Measurements from ENCODE around the gene DDX1. TPM values are rescaled to one million over a fixed set of nuclear protein-coding genes. Genes with fewer than 3 reads are reported as not detected.

The DDX1 gene
- total RNA-seq, 1 donor from 2014 or later, result 100 TPM

DNA sequence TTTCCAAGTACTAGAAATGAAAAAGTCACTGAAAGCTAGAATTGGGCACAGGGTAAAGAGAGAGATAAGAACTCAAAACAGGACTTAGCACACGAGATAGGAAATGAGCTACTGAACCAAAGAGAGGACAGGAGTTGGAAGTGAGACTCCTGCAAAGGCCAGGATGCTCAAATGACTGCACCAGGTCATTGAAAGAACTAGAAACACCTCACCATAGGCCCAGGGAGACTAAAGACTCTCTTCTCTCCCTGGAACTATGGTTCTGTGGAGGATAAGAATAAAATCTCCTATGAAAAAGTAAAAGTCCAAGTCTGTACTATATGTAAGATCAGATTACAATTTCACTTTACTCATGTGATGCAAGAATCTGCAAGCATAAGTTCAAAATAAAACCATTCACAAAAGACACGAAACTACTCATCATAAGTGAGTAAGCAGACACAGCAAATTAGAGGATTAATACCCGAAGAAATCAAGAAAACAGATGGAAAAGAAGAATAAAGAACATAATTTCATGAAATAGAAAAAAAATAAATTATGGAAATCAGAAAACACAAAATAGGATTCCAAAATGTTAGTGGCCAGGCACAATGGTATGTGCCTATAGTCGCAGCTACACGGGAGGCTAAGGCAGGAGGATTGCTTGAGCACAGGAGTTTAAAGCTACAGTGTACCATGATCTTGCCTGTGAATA is 37.0 kb upstream of the DDX1 start:
- TF ChIP-seq, protein P1, sequence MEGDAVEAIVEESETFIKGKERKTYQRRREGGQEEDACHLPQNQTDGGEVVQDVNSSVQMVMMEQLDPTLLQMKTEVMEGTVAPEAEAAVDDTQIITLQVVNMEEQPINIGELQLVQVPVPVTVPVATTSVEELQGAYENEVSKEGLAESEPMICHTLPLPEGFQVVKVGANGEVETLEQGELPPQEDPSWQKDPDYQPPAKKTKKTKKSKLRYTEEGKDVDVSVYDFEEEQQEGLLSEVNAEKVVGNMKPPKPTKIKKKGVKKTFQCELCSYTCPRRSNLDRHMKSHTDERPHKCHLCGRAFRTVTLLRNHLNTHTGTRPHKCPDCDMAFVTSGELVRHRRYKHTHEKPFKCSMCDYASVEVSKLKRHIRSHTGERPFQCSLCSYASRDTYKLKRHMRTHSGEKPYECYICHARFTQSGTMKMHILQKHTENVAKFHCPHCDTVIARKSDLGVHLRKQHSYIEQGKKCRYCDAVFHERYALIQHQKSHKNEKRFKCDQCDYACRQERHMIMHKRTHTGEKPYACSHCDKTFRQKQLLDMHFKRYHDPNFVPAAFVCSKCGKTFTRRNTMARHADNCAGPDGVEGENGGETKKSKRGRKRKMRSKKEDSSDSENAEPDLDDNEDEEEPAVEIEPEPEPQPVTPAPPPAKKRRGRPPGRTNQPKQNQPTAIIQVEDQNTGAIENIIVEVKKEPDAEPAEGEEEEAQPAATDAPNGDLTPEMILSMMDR (IDR thresholded peaks at IDR 0.05; ENCODE audit: unreplicated experiment), result no peak
- no peak for DNase-seq (ENCODE audit: low spot score)
- H3K4me3 Mint-ChIP-seq (ENCODE audit: unreplicated experiment), result no peak overlapping the region
- H3K4me1 Mint-ChIP-seq (ENCODE audit: unreplicated experiment), result peaks cover 13% of the 10 kb centered on the region
- no peaks in the 10 kb centered on the region for H3K27me3 Mint-ChIP-seq (ENCODE audit: unreplicated experiment)
- no peaks in the 10 kb centered on the region for H3K9me3 Mint-ChIP-seq (ENCODE audit: unreplicated experiment)
- H3K27ac Mint-ChIP-seq (ENCODE audit: unreplicated experiment), result no peak overlapping the region
- H3K36me3 Mint-ChIP-seq (ENCODE audit: low read depth, unreplicated experiment), result peaks cover 3% of the 10 kb centered on the region

DNA sequence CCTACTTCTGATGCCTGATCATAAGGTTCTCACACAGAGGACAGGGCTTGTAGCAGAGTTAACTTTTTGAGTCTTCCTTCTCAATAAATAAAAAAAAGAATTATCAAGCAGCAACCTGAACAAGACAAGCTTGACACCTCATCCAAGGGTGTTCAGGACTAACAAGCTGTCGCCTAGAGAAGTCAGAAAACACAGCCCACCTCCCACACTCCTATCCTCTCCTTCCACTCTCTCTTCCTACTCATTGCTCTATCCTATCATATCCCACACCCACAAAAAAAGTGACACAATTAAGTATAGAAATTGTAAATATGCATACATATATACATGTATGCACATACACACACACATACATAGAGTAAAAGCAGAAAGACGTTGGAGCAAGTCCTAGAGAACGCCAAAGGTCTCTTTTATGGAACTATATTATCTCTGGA is 35.9 kb upstream of the DDX1 start:
- Mint-ChIP-seq H3K4me3 (ENCODE audit: unreplicated experiment) (no peak overlapping the region), H3K27me3 (ENCODE audit: unreplicated experiment) (peaks cover 5% of the 10 kb centered on the region), H3K9me3 (ENCODE audit: unreplicated experiment) (no peaks in the 10 kb centered on the region), H3K36me3 (ENCODE audit: low read depth, unreplicated experiment) (peaks cover 3% of the 10 kb centered on the region), H3K4me1 (ENCODE audit: unreplicated experiment) (peaks cover 23% of the 10 kb centered on the region), H3K27ac (ENCODE audit: unreplicated experiment) (no peak overlapping the region)
- no peak for DNase-seq (ENCODE audit: low spot score)
- TF ChIP-seq, protein P1 (IDR thresholded peaks at IDR 0.05; ENCODE audit: unreplicated experiment), result no peak

DNA sequence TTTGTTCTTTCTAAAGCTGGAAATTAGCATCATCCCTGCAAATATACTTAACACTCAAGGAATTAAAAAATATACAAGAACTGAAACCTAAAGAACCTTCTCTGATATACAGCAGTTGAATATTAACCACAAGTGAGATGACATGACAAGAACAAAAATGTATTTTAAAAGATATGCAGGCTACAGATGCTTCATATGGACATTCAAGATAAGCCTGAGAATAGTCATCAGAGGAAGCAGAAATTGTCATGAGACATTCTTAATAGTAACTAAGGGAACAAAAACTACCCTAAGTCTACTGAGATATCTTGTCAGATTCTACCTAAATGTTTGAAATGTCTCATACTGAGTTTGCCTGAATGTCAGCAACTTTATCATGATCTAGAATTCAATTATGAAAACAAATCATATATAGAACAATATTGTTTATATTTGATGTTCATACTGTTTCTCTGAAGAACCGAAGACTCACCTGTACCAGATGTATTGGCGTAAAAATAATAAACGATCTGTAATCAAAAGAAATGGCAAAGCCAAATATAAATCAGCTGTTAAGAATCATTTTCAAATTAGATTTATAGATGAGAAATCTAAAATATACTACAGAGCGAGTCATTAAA is 35.2 kb upstream of the DDX1 start:
- H3K4me1 Mint-ChIP-seq (ENCODE audit: unreplicated experiment), result peaks cover 25% of the 10 kb centered on the region
- TF ChIP-seq, protein P1 (IDR thresholded peaks at IDR 0.05; ENCODE audit: unreplicated experiment), result no peak
- H3K4me3 Mint-ChIP-seq (ENCODE audit: unreplicated experiment), result no peak overlapping the region
- H3K27me3 Mint-ChIP-seq (ENCODE audit: unreplicated experiment), result peaks cover 6% of the 10 kb centered on the region
- peaks cover 3% of the 10 kb centered on the region for H3K36me3 Mint-ChIP-seq (ENCODE audit: low read depth, unreplicated experiment)
- no peak for DNase-seq (ENCODE audit: low spot score)
- no peaks in the 10 kb centered on the region for H3K9me3 Mint-ChIP-seq (ENCODE audit: unreplicated experiment)
- no peak overlapping the region for H3K27ac Mint-ChIP-seq (ENCODE audit: unreplicated experiment)

DNA sequence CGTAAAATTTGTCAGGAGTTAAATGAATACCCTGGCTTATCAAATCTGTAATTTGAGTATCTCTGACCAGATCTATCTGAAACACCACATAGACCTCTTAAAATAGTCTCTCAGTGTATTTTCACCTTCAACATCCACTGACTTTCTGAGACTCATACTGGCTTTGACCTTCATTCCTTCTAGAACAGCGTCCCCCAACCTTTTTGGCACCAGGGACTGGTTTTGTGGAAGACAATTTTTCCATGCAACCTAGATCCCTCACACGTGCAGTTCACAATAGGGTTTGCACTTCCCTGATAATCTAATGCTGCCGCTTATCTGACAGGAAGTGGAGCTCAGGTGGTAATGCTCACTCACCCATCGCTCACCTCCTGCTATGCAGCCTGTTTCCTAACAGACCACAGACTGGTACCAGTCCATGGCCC is 33.8 kb upstream of the DDX1 start:
- Mint-ChIP-seq H3K9me3 (ENCODE audit: unreplicated experiment) (no peaks in the 10 kb centered on the region), H3K4me1 (ENCODE audit: unreplicated experiment) (peaks cover 39% of the 10 kb centered on the region), H3K36me3 (ENCODE audit: low read depth, unreplicated experiment) (peaks cover 3% of the 10 kb centered on the region), H3K27ac (ENCODE audit: unreplicated experiment) (no peak overlapping the region), H3K27me3 (ENCODE audit: unreplicated experiment) (peaks cover 9% of the 10 kb centered on the region), H3K4me3 (ENCODE audit: unreplicated experiment) (no peak overlapping the region)
- TF ChIP-seq, protein P1 (IDR thresholded peaks at IDR 0.05; ENCODE audit: unreplicated experiment), result no peak
- DNase-seq (ENCODE audit: low spot score), result no peak
